GM12878 (cell line): ENCODE results near the gene RNASE13.

Experiments used
- CREB1 ChIP-seq: IDR thresholded peaks from 2 replicates; pipeline ENCODE4 v1.6.1; 2012; ENCODE audit warnings: low read depth, mild to moderate bottlenecking, inconsistent platforms
- CTCF ChIP-seq, 3 experiments: IDR thresholded peaks in 2 of 3; conservative IDR thresholded peaks in 1 of 3; 2 replicates each; pipeline ENCODE4 v1.5.1; 2011; ENCODE audit warnings: low read depth in 3 of 3, low read length in 3 of 3, mild to moderate bottlenecking in 3 of 3, control low read depth in 2 of 3, moderate library complexity in 2 of 3, inconsistent platforms in 1 of 3, mixed read lengths in 1 of 3; ENCODE audit not compliant: control insufficient read depth in 2 of 3, insufficient read depth in 1 of 3; ENCODE audit errors: extremely low read depth in 1 of 3
- EZH2 ChIP-seq: IDR thresholded peaks from 2 replicates; pipeline ENCODE4 v1.6.1; 2012; ENCODE audit warnings: low read depth, mild to moderate bottlenecking, control low read depth, inconsistent platforms, low read length, borderline replicate concordance; ENCODE audit not compliant: control insufficient read depth
- GATAD2B ChIP-seq: fragments of 450-650 bp; conservative IDR thresholded peaks from 2 replicates; pipeline ENCODE4 v1.6.1; 2017; ENCODE audit warnings: low read depth, mild to moderate bottlenecking, moderate library complexity
- JUND ChIP-seq: IDR thresholded peaks from 2 replicates; pipeline ENCODE4 v1.6.1; 2012; ENCODE audit warnings: low read depth, mild to moderate bottlenecking, low read length, improper control_type of control experiment, moderate library complexity
- MAX ChIP-seq: IDR thresholded peaks from 2 replicates; pipeline ENCODE4 v1.6.1; 2012; ENCODE audit warnings: low read depth, low read length, improper control_type of control experiment
- MYC ChIP-seq: IDR thresholded peaks from 2 replicates; pipeline ENCODE4 v1.6.1; 2011; ENCODE audit warnings: mild to moderate bottlenecking, low read length, moderate library complexity, inconsistent platforms; ENCODE audit not compliant: insufficient read depth, insufficient replicate concordance, insufficient read length, severe bottlenecking
- NBN ChIP-seq: fragments of 450-650 bp; IDR thresholded peaks from 2 replicates; pipeline ENCODE4 v1.6.1; 2016
- NR2C2 ChIP-seq: IDR thresholded peaks from 2 replicates; pipeline ENCODE4 v1.6.1; 2011; ENCODE audit warnings: borderline replicate concordance, low read depth; ENCODE audit not compliant: control insufficient read depth, insufficient read length
- RUNX3 ChIP-seq: IDR thresholded peaks from 2 replicates; pipeline ENCODE4 v1.6.1; 2012; ENCODE audit warnings: low read length, inconsistent platforms
- SRF ChIP-seq, 2 experiments: IDR thresholded peaks; 2 replicates each; pipeline ENCODE4 v1.6.1; 2011; ENCODE audit warnings: low read depth in 2 of 2, low read length in 2 of 2, mild to moderate bottlenecking in 1 of 2, moderate library complexity in 1 of 2
- TAF1 ChIP-seq: IDR thresholded peaks from 2 replicates; pipeline ENCODE4 v1.6.1; 2011; ENCODE audit warnings: mild to moderate bottlenecking, low read depth, low read length, borderline replicate concordance

- TF ChIP-seq NR2C2, result no peak
- TF ChIP-seq MAX, result no peak
- no peak for TF ChIP-seq CREB1
- no peak for TF ChIP-seq CTCF (IDR thresholded peaks at IDR 0.05 in 2 of 3, conservative IDR thresholded peaks at IDR 0.05 in 1 of 3; ENCODE audit: control insufficient read depth in 2 of 3, extremely low read depth in 1 of 3, insufficient read depth in 1 of 3, low read depth in 3 of 3, low read length in 3 of 3)
- no peak for TF ChIP-seq NBN
- TF ChIP-seq GATAD2B, result no peak
- TF ChIP-seq JUND, result no peak
- no peak for TF ChIP-seq TAF1
- TF ChIP-seq EZH2, result no peak
- TF ChIP-seq RUNX3, result no peak
- no peak for TF ChIP-seq MYC
- no peak for TF ChIP-seq SRF (IDR thresholded peaks at IDR 0.05; ENCODE audit: low read depth in 2 of 2, low read length in 2 of 2)
Measured at GRCh38 chr14:21047378-21047781, 12.8 kb upstream of the RNASE13 start.
